ENCODE results near the gene DGKQ.
A peak's percentile ranks its signal among the peaks of the same experiment; 100 is the strongest.
"Not testable (repeated sequence)": the region's sequence is repeated elsewhere in the genome, so short reads cannot be mapped to it uniquely, and the experiment has no call there.

Gene DGKQ

GRCh38 chr4:1010395-1011021, 37.1 kb upstream of the DGKQ start:
- peak; percentile 58 for DNase-seq

- peak; percentile 74 for DNase-seq
Observed at GRCh38 chr4:1009542-1010394, 36.4 kb upstream of the DGKQ start.

GRCh38 chr4:1008840-1009541, 35.6 kb upstream of the DGKQ start:
- DNase-seq = peak; percentile 36

- DNase-seq = no peak
Observed at GRCh38 chr4:1006856-1007255, 33.5 kb upstream of the DGKQ start.

GRCh38 chr4:1004557-1005485, 31.5 kb upstream of the DGKQ start:
- DNase-seq = no peak

- DNase-seq = no peak
Observed at GRCh38 chr4:1004071-1004418, 30.7 kb upstream of the DGKQ start.

GRCh38 chr4:1003271-1004070, 30.1 kb upstream of the DGKQ start:
- DNase-seq = no peak

- DNase-seq = no peak
Observed at GRCh38 chr4:1002631-1003251, 29.4 kb upstream of the DGKQ start.

GRCh38 chr4:1002131-1002630, 28.8 kb upstream of the DGKQ start:
- DNase-seq = no peak

- no peak for DNase-seq
Observed at GRCh38 chr4:1001561-1002130, 28.3 kb upstream of the DGKQ start.

- no peak for DNase-seq
Observed at GRCh38 chr4:1000686-1001260, 27.4 kb upstream of the DGKQ start.

- DNase-seq = no peak
Observed at GRCh38 chr4:999882-1000425, 26.6 kb upstream of the DGKQ start.

GRCh38 chr4:999240-999863, 26.0 kb upstream of the DGKQ start:
- not testable (repeated sequence) for DNase-seq

GRCh38 chr4:998096-998691, 24.8 kb upstream of the DGKQ start:
- DNase-seq = no peak

GRCh38 chr4:997375-998071, 24.2 kb upstream of the DGKQ start:
- DNase-seq = peak; percentile 2

GRCh38 chr4:996997-997374, 23.6 kb upstream of the DGKQ start:
- no peak for DNase-seq

GRCh38 chr4:996030-996996, 22.9 kb upstream of the DGKQ start:
- no peak for DNase-seq
